ENCODE results near the gene UBE2U. TPM values are rescaled to one million over a fixed set of nuclear protein-coding genes. Genes with fewer than 3 reads are reported as not detected.

The UBE2U gene, protein sequence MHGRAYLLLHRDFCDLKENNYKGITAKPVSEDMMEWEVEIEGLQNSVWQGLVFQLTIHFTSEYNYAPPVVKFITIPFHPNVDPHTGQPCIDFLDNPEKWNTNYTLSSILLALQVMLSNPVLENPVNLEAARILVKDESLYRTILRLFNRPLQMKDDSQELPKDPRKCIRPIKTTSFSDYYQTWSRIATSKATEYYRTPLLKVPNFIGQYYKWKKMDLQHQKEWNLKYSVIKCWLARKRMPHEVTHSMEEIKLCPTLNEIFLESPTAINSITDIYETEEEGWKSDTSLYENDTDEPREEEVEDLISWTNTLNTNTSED
- total RNA-seq, result not detected

DNA sequence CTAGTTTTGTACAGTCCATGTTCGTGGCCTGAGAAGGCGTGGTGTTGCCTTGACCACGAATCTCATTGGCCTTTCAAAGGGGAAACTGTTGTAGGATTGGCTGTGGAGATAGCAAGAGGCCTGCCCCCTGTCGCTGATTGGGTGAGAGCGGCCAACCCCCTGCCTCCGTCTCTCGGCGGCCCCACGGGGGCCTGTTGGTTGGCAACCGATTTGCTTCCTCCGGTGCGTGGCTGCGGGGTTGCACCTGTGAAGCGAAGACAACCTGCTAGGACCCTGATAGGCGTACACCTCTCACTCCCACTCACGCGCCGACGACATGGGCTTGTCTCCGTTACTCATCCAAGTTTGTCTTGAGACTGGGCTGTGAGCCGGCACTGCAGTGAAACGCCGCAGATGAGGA, at the start of gene UBE2U:
UBE2U (plus strand) TSS at position 204 of the 400 bp plus-strand sequence. CDS start 428 bp downstream, outside the sequence.
- DNase-seq (ENCODE audit: low spot score in 2 of 2), result no peak
- Histone ChIP-seq H3K4me1 (no peaks in the 10 kb centered on the region), H3K36me3 (no peaks in the 10 kb centered on the region), H3K27ac (no peak within 1 kb of the TSS), H3K27me3 (no peaks in the 10 kb centered on the region), H3K9me3 (no peaks in the 10 kb centered on the region), H3K4me3 (no peak within 1 kb of the TSS)
- no peak for TF ChIP-seq POLR2AphosphoS5 (IDR thresholded peaks at IDR 0.05)
- no peak for TF ChIP-seq POLR2A (IDR thresholded peaks at IDR 0.05)
- TF ChIP-seq EP300 (IDR thresholded peaks at IDR 0.05), result no peak
- TF ChIP-seq, protein P1, sequence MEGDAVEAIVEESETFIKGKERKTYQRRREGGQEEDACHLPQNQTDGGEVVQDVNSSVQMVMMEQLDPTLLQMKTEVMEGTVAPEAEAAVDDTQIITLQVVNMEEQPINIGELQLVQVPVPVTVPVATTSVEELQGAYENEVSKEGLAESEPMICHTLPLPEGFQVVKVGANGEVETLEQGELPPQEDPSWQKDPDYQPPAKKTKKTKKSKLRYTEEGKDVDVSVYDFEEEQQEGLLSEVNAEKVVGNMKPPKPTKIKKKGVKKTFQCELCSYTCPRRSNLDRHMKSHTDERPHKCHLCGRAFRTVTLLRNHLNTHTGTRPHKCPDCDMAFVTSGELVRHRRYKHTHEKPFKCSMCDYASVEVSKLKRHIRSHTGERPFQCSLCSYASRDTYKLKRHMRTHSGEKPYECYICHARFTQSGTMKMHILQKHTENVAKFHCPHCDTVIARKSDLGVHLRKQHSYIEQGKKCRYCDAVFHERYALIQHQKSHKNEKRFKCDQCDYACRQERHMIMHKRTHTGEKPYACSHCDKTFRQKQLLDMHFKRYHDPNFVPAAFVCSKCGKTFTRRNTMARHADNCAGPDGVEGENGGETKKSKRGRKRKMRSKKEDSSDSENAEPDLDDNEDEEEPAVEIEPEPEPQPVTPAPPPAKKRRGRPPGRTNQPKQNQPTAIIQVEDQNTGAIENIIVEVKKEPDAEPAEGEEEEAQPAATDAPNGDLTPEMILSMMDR (IDR thresholded peaks at IDR 0.05), result no peak
- WGBS, result 94% methylated on average over 23 of the region's 23 CpGs

DNA sequence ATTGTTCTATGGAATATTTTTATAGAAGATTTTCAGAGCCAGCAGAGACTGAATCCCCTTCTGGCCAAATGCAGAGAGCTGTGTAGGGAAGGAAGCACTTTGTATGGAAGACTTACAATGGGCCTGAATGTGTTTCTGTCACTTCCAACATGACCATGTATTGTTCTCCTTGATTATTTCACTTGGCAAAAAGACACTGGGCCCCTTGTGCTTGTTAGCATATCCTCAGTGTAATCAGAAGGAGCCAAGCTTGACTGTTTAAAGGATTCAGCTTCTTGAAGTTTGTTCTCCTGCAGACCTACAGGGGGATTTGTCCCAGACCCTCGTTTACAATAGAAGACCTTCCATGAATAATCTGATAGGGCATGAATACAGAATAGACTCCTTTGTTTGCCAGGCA, 48.1 kb upstream of the UBE2U start:
- Histone ChIP-seq H3K36me3 (peaks cover 4% of the 10 kb centered on the region), H3K27ac (no peak overlapping the region), H3K27me3 (no peaks in the 10 kb centered on the region), H3K4me1 (no peaks in the 10 kb centered on the region), H3K4me3 (no peak overlapping the region), H3K9me3 (no peaks in the 10 kb centered on the region)
- DNase-seq (ENCODE audit: low spot score in 2 of 2), result no peak
- TF ChIP-seq POLR2AphosphoS5 (IDR thresholded peaks at IDR 0.05) (no peak), POLR2A (IDR thresholded peaks at IDR 0.05) (no peak)
- TF ChIP-seq, protein P1 (IDR thresholded peaks at IDR 0.05), result no peak
- WGBS, result 52% methylated on average over 1 of the region's 1 CpG

DNA sequence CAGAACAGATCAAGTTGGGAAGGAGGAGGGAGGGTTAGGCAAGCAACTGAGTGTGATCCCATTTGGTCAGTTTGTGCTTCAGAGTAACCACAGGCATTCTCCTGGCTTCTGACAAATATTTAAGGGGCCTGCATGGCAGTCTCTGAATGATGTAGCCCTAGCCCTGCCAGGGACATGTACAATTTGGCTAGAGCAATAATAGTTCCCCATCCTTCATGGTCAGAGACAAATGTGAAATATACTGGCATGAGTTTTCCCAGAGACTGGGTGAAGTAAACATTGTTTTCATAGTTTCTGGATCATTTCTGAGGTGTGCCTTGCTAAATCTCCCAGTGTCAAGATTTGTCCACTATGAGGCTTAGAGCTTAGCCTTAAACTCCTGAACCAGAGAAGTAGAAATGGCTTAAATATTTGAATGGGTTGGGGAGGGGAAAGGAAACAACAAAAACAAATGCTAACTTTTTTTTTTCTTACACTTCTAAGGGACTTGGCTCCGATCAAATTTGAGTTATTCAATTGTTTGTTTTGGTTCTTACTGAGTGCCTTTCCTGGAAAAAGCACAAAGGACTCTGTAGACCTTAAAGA, 42.0 kb upstream of the UBE2U start:
- Histone ChIP-seq H3K4me1 (peaks cover 3% of the 10 kb centered on the region), H3K9me3 (no peaks in the 10 kb centered on the region), H3K27ac (no peak overlapping the region), H3K27me3 (no peaks in the 10 kb centered on the region), H3K36me3 (peaks cover 4% of the 10 kb centered on the region), H3K4me3 (no peak overlapping the region)
- TF ChIP-seq POLR2AphosphoS5 (IDR thresholded peaks at IDR 0.05) (no peak), EP300 (IDR thresholded peaks at IDR 0.05) (no peak), POLR2A (IDR thresholded peaks at IDR 0.05) (no peak)
- TF ChIP-seq, protein P1 (IDR thresholded peaks at IDR 0.05), result no peak
- DNase-seq (ENCODE audit: low spot score in 2 of 2), result no peak
- WGBS, result 69% methylated on average over 1 of the region's 1 CpG

DNA sequence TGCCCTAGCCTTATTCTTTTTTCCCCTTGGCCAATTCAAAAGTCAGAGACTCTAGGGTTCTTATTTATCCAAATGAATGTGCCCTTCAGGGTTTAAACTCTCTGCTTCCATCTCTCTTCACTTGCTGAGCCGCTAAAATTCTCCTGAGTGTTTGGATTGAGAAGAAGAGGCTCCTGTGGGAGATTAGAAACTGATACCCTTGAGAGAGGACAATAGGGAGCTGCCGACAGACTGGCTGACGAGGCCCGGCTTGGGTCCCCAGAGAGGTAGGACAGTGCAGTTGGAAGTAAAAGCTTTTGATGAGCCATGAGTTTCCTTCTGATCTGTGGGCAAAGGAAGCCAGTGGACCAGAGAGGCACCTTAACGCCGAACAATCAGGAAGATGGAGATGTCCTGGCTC, 41.3 kb upstream of the UBE2U start:
- TF ChIP-seq EP300 (IDR thresholded peaks at IDR 0.05), result no peak
- TF ChIP-seq, protein P1 (IDR thresholded peaks at IDR 0.05), result no peak
- TF ChIP-seq POLR2A (IDR thresholded peaks at IDR 0.05), result no peak
- no peak for TF ChIP-seq POLR2AphosphoS5 (IDR thresholded peaks at IDR 0.05)
- peaks cover 3% of the 10 kb centered on the region for H3K4me1 ChIP-seq
- no peak for DNase-seq (ENCODE audit: low spot score in 2 of 2)
- no peaks in the 10 kb centered on the region for H3K9me3 ChIP-seq
- WGBS, result 85% methylated on average over 6 of the region's 6 CpGs
- H3K27me3 ChIP-seq, result no peaks in the 10 kb centered on the region
- H3K4me3 ChIP-seq, result no peak overlapping the region
- H3K27ac ChIP-seq, result no peak overlapping the region
- H3K36me3 ChIP-seq, result peaks cover 4% of the 10 kb centered on the region

DNA sequence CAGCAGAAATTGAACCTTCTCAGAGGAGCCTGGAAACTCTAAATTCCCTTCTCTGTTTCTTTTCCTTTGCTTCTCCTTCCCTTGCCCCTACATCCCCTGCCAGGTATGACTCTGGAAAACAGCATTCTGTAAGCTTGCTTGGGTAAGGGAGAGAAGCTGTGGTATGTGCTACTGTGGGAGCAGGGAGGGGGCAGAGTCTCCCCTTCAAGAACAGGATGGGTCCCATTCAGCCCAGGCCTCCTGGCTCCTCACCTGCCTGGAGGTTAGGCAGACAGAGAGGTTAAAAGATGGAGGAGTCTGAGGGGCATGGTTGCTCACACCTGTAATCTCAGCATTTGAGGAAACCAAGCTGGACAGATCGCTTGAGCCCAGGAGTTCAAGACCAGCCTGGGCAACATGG, 40.6 kb upstream of the UBE2U start:
- no peak overlapping the region for H3K4me3 ChIP-seq
- no peaks in the 10 kb centered on the region for H3K9me3 ChIP-seq
- H3K27me3 ChIP-seq, result no peaks in the 10 kb centered on the region
- 89% methylated on average over 1 of the region's 1 CpG for WGBS
- DNase-seq (ENCODE audit: low spot score in 2 of 2), result no peak
- TF ChIP-seq EP300 (IDR thresholded peaks at IDR 0.05), result no peak
- TF ChIP-seq POLR2A (IDR thresholded peaks at IDR 0.05), result no peak
- TF ChIP-seq, protein P1 (IDR thresholded peaks at IDR 0.05), result no peak
- no peak for TF ChIP-seq POLR2AphosphoS5 (IDR thresholded peaks at IDR 0.05)
- no peak overlapping the region for H3K27ac ChIP-seq
- peaks cover 4% of the 10 kb centered on the region for H3K36me3 ChIP-seq
- H3K4me1 ChIP-seq, result peaks cover 3% of the 10 kb centered on the region
